Measurements from ENCODE around the gene GNGT2. TPM values are rescaled to one million over a fixed set of nuclear protein-coding genes. Genes with fewer than 3 reads are reported as not detected.
"Not testable (repeated sequence)": the region's sequence is repeated elsewhere in the genome, so short reads cannot be mapped to it uniquely, and the experiment has no call there.

GNGT2 gene
- total RNA-seq, 1 donor from 2014 or later: 0.58 TPM

DNA sequence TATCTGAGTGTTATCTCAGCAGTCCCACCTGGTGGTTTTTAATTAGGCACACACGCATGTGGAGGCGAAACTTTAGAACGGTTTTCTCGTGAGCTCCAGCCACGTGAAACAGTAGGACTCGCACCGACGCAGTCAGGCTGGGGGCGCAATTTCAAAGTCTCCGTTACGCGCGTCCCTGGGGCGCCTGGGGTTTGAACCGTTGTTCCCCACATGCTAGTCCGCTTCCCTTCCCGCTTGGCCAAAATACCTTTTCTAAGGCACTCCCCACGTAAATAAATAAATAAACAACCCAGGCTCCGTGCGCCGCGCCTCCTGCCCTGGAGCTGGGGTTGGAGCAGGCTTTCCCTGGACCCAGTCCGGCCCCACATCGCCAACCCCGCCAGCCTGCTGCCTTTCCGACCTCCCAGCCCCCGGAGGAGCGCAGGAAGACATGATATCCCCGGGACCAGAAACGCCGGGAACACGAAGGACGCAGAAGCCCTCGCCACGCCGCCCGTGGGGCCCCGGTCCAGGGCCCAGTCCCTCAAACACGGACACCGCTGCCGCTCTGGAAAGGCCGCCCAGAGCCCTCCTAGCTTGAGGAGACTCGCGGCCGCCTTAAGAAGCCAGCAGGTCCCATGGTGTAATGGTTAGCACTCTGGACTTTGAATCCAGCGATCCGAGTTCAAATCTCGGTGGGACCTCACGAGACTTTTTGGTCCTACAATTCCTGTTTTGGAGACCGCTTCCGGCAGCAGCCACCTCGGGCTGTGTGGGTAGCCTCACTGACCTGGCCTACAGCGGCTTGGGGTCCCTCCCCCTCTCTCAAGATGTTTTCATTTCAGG is 18.2 kb downstream of the GNGT2 start:
- no peak for DNase-seq (ENCODE audit: low read depth)
- TF ChIP-seq, protein P1, sequence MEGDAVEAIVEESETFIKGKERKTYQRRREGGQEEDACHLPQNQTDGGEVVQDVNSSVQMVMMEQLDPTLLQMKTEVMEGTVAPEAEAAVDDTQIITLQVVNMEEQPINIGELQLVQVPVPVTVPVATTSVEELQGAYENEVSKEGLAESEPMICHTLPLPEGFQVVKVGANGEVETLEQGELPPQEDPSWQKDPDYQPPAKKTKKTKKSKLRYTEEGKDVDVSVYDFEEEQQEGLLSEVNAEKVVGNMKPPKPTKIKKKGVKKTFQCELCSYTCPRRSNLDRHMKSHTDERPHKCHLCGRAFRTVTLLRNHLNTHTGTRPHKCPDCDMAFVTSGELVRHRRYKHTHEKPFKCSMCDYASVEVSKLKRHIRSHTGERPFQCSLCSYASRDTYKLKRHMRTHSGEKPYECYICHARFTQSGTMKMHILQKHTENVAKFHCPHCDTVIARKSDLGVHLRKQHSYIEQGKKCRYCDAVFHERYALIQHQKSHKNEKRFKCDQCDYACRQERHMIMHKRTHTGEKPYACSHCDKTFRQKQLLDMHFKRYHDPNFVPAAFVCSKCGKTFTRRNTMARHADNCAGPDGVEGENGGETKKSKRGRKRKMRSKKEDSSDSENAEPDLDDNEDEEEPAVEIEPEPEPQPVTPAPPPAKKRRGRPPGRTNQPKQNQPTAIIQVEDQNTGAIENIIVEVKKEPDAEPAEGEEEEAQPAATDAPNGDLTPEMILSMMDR (IDR thresholded peaks at IDR 0.05; ENCODE audit: insufficient read depth, low read length, poor library complexity, severe bottlenecking): peak; percentile 45
- Histone ChIP-seq H3K36me3 (ENCODE audit: control insufficient read depth, insufficient read depth, low read length) (no peaks in the 10 kb centered on the region), H3K27me3 (ENCODE audit: control insufficient read depth, insufficient read depth, low read length) (no peaks in the 10 kb centered on the region), H3K4me3 (ENCODE audit: low read depth, low read length) (peak overlapping the region; percentile 70)

DNA sequence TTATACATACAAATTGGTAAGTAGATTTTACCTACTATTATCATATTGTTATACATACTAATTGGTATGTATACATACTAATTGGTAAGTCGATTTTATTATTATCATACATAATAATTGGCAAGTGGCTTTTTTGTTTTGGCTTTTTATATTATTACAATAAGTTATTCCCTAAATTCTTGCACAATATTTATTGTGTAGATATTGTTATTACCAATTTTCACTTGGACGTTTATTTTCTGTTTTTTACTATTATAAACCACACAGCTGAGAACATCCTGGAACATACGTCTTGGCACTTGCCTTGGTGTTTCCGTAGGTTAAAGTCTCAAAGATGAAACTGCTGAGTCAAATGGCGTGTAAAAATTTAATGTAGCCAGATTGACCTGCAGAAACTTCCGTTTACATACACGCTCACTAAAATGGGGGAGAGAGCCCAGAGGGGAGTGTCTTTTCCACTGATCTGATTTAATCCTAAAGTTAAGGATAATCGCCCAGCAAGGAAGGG is 18.9 kb downstream of the GNGT2 start:
- DNase-seq (ENCODE audit: low read depth): no peak
- Histone ChIP-seq H3K4me3 (ENCODE audit: low read depth, low read length) (peak overlapping the region; percentile 70), H3K27me3 (ENCODE audit: control insufficient read depth, insufficient read depth, low read length) (no peaks in the 10 kb centered on the region), H3K36me3 (ENCODE audit: control insufficient read depth, insufficient read depth, low read length) (no peaks in the 10 kb centered on the region)
- TF ChIP-seq, protein P1 (IDR thresholded peaks at IDR 0.05; ENCODE audit: insufficient read depth, low read length, poor library complexity, severe bottlenecking): no peak

DNA sequence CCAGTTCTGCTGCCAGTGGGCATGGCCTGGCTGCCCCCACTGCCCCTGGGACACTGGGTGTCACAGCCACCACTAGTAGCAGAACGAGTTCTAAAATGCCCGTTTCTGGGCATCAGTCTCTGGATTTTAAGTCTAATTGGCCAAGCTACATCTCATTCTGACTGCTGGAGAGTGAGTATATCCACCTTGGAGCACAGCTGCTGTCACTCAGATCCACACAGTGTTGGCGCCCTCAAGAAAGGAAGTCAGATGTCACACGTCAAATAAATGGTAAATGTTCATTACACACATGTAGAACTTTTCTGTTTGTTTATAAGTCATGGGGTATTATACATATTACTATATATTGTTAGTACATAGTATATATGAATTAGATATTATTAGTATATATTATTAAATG is 19.4 kb downstream of the GNGT2 start:
- H3K27me3 ChIP-seq (ENCODE audit: control insufficient read depth, insufficient read depth, low read length): no peaks in the 10 kb centered on the region

DNA sequence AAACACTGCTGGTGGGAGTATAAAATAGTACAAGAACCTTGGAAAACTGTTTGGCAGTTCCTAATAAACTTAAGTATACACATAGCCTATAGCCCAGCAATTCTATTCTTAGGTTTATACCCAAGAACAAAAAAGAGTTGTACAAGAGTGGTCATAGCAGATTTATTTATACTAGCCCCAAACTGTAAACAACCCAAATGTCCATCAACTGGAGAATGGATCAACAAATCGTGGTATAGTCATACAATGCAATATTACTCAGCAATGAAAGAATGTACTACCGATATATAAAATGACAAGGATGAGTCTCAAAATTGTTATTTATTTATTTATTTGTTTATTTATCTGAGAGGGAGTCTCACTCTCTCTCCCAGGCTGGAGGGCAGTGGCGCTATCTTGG is 23.1 kb downstream of the GNGT2 start:
- Histone ChIP-seq H3K36me3 (ENCODE audit: control insufficient read depth, insufficient read depth, low read length) (no peaks in the 10 kb centered on the region), H3K4me3 (ENCODE audit: low read depth, low read length) (no peak overlapping the region), H3K27me3 (ENCODE audit: control insufficient read depth, insufficient read depth, low read length) (no peaks in the 10 kb centered on the region)
- TF ChIP-seq, protein P1 (IDR thresholded peaks at IDR 0.05; ENCODE audit: insufficient read depth, low read length, poor library complexity, severe bottlenecking): no peak
- DNase-seq (ENCODE audit: low read depth): no peak

More for the DNA sequence above, 19.4 kb downstream of the GNGT2 start:
- Histone ChIP-seq H3K36me3 (ENCODE audit: control insufficient read depth, insufficient read depth, low read length) (no peaks in the 10 kb centered on the region), H3K4me3 (ENCODE audit: low read depth, low read length) (no peak overlapping the region)
- TF ChIP-seq, protein P1 (IDR thresholded peaks at IDR 0.05; ENCODE audit: insufficient read depth, low read length, poor library complexity, severe bottlenecking): no peak
- DNase-seq (ENCODE audit: low read depth): no peak

DNA sequence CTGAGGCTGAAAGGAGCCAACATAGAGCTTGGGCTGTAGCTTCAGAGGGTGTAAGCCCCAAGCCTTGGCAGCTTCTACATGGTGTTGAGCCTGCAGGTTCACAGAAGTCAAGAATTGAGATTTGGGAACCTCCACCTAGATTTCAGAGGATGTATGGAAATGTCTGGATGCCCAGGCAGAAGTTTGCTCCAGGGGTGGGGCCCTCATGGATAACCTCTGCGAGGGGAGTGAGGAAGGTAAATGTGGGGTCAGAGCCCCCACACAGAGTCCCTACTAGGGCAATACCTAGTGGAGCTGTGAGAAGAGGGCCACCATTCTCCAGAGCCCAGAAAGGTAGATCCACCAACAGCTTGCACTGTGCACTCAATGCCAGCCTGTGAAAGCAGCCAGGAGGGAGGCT is 25.0 kb downstream of the GNGT2 start:
- not testable (repeated sequence) for H3K4me3 ChIP-seq (ENCODE audit: low read depth, low read length); DNase-seq (ENCODE audit: low read depth); H3K36me3 ChIP-seq (ENCODE audit: control insufficient read depth, insufficient read depth, low read length); H3K27me3 ChIP-seq (ENCODE audit: control insufficient read depth, insufficient read depth, low read length)

DNA sequence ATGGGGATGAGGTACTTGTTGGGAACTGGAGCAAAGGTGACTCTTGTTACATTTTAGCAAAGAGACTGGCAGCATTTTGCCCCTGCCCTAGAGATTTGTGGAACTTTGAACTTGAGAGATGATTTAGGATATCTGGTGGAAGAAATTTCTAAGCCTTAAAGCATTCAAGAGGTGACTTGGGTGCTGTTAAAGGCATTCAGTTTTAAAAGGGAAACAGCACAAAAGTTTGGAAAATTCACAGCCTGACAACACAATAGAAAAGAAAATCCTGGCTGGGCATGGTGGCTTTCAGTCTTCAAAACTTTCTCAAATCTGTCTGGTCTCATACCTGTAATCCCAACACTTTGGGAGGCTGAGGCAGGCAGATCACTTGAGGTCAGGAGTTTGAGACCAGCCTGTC is 25.9 kb downstream of the GNGT2 start:
- H3K4me3 ChIP-seq (ENCODE audit: low read depth, low read length); H3K36me3 ChIP-seq (ENCODE audit: control insufficient read depth, insufficient read depth, low read length); DNase-seq (ENCODE audit: low read depth); H3K27me3 ChIP-seq (ENCODE audit: control insufficient read depth, insufficient read depth, low read length): not testable (repeated sequence)

DNA sequence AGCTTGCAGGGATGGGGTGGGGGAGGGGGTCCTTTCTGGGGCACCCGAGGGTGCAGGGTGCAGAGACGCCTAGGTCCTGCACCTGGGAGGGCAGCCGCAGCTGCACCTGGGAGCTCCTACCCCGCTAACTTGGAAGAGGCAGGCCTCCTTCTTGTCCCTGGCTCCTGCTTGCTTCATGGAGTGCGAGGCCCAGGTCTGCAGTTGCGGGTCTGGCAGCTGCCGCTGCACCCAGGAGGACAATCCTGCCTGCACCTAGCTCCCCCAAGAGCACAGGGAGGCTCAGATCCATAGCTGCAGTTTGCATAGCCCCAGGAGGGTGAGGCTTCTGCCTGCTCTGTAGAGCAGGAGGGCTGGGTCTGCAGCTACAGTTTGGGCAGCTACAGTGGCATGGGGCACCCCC is 26.6 kb downstream of the GNGT2 start:
- Histone ChIP-seq H3K36me3 (ENCODE audit: control insufficient read depth, insufficient read depth, low read length) (no peaks in the 10 kb centered on the region), H3K4me3 (ENCODE audit: low read depth, low read length) (no peak overlapping the region), H3K27me3 (ENCODE audit: control insufficient read depth, insufficient read depth, low read length) (no peaks in the 10 kb centered on the region)
- DNase-seq (ENCODE audit: low read depth): no peak
- TF ChIP-seq, protein P1 (IDR thresholded peaks at IDR 0.05; ENCODE audit: insufficient read depth, low read length, poor library complexity, severe bottlenecking): no peak
